Gastroesophageal sphincter (tissue), 4 donors: ENCODE data around the gene TRRAP. TPM values are rescaled to one million over a fixed set of nuclear protein-coding genes. Genes with fewer than 3 reads are reported as not detected.

Experiments
- ATAC-seq: fragments of 150-250 bp; one replicate; pipeline ENCODE4 v1.9.1; 2016; ENCODE audit warnings: mild to moderate bottlenecking, moderate library complexity
- H3K27ac ChIP-seq, 4 donors: fragments of 200-600 bp; sonication (generic) in 3 of 4; 1 replicate in 3 of 4; 2 replicates in 1 of 4; pipeline ENCODE4 v1.5.1; 2016 to 2019
- H3K27me3 ChIP-seq: fragments of 200-600 bp; sonication (generic); one replicate; pipeline ENCODE4 v1.5.1; 2019
- H3K36me3 ChIP-seq, 2 donors: fragments of 200-600 bp; sonication (generic); one replicate each; pipeline ENCODE4 v1.5.1; 2019; ENCODE audit warnings: control low read depth in 1 of 2
- H3K4me1 ChIP-seq, 3 donors: fragments of 200-600 bp; sonication (generic); 1 replicate in 2 of 3; 2 replicates in 1 of 3; pipeline ENCODE4 v1.5.1; 2016 to 2019; ENCODE audit warnings: control low read depth in 2 of 3
- H3K4me3 ChIP-seq, 2 donors: fragments of 200-600 bp; sonication (generic); one replicate each; pipeline ENCODE4 v1.5.1; 2019; ENCODE audit warnings: mild to moderate bottlenecking in 1 of 2, moderate library complexity in 1 of 2
- H3K9me3 ChIP-seq, 3 donors: fragments of 200-600 bp; sonication (generic); one replicate each; pipeline ENCODE4 v1.5.1; 2017 to 2019; ENCODE audit warnings: control low read depth in 2 of 3
- EP300 ChIP-seq: sonication (generic); formaldehyde crosslinking; IDR thresholded peaks from one replicate; pipeline ENCODE4 v1.6.1; 2017; ENCODE audit warnings: antibody characterized with exemption, mild to moderate bottlenecking
- POLR2A ChIP-seq, 2 donors: fragments of 450-650 bp; IDR thresholded peaks; one replicate each; pipeline ENCODE4 v1.6.1; 2017; ENCODE audit warnings: antibody characterized with exemption in 2 of 2, mild to moderate bottlenecking in 2 of 2, moderate library complexity in 1 of 2
- POLR2AphosphoS5 ChIP-seq: sonication (generic); formaldehyde crosslinking; IDR thresholded peaks from one replicate; pipeline ENCODE4 v1.6.1; 2017; ENCODE audit warnings: antibody characterized with exemption
- WGBS, 2 donors: methylation state at CpG; one replicate each; pipeline ENCODE4 v1.1.5; 2018; ENCODE audit warnings: low coverage in 1 of 2; 5-methylcytosine and 5-hydroxymethylcytosine counted together
- total RNA-seq, 4 donors: library from RNA; depleted of rRNA; stranded (reverse); fragments of >200 nt; gene quantifications; one replicate each; pipeline ENCODE4 v1.1.0, GENCODE V29; 2016
- TF ChIP-seq, protein P1 (sequence below), 4 experiments: fragments of 200-600 bp in 2 of 4; fragments of 450-650 bp in 2 of 4; sonication (generic) in 1 of 4; IDR thresholded peaks; one replicate each; pipeline ENCODE4 v1.5.1; 2017 to 2019; ENCODE audit warnings: antibody characterized with exemption in 4 of 4, mild to moderate bottlenecking in 2 of 4, moderate library complexity in 2 of 4

Gene TRRAP
- total RNA-seq, 4 donors from 2014 or later: 19.1 to 34.8 (median 28.4) TPM

DNA sequence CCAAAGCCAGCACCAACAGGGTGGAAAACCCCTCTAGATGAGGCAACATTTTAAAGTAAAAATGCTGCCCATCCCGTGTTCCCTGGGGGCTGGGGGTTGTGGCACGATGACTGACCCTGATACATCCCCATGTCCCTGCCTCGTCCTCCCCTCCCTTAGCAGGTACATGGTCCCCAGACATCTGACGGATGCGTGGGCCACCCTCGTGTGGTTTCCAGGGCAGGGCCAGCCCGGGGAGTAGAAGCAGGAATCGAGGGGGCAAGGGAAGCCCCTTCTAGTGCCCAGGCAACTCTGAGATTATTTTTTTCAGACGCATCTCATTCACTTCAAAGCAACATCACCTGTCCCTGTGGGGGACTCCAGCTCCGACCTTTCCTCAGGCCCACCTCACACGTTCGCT lies 12.0 kb upstream of the TRRAP start:
- Histone ChIP-seq H3K4me3 (no peak overlapping the region), H3K4me1 (peaks cover 0 to 25% (median 4%) of the 10 kb centered on the region in 3 donors), H3K36me3 (no peaks in the 10 kb centered on the region), H3K27ac (no peak overlapping the region), H3K27me3 (peaks cover 63% of the 10 kb centered on the region), H3K9me3 (no peaks in the 10 kb centered on the region)
- ATAC-seq: no peak
- 85 to 92% methylated on average over 11 to 12 of the region's 12 CpGs for WGBS, 2 donors
- TF ChIP-seq EP300: no peak
- TF ChIP-seq, protein P1, sequence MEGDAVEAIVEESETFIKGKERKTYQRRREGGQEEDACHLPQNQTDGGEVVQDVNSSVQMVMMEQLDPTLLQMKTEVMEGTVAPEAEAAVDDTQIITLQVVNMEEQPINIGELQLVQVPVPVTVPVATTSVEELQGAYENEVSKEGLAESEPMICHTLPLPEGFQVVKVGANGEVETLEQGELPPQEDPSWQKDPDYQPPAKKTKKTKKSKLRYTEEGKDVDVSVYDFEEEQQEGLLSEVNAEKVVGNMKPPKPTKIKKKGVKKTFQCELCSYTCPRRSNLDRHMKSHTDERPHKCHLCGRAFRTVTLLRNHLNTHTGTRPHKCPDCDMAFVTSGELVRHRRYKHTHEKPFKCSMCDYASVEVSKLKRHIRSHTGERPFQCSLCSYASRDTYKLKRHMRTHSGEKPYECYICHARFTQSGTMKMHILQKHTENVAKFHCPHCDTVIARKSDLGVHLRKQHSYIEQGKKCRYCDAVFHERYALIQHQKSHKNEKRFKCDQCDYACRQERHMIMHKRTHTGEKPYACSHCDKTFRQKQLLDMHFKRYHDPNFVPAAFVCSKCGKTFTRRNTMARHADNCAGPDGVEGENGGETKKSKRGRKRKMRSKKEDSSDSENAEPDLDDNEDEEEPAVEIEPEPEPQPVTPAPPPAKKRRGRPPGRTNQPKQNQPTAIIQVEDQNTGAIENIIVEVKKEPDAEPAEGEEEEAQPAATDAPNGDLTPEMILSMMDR (IDR thresholded peaks at IDR 0.05): no peak
- no peak for TF ChIP-seq POLR2AphosphoS5
- TF ChIP-seq POLR2A (IDR thresholded peaks at IDR 0.05): no peak

DNA sequence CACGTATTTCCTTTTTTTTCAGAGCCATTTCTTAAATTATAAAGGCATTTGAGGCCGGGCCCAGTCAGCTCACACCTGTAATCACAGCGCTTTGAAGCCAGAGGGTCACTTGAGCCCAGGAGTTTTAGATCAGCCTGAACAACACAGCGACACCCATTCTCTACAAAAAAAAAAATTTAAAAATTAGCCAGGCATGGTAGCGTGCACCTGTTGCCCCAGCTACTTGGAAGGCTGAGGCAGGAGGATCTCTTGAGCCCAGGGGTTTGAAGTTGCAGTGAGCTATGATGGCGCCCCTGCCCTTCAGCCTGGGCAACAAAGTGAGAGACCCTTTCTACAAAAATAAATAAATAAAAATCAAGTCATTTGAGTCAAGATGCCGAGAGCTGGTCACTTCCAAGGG lies 11.6 kb upstream of the TRRAP start:
- Histone ChIP-seq H3K9me3 (no peaks in the 10 kb centered on the region), H3K4me3 (no peak overlapping the region), H3K27me3 (peaks cover 68% of the 10 kb centered on the region), H3K36me3 (no peaks in the 10 kb centered on the region), H3K4me1 (peaks cover 0 to 25% (median 4%) of the 10 kb centered on the region in 3 donors), H3K27ac (no peak overlapping the region)
- WGBS, 2 donors: 79 to 90% methylated on average over 3 to 6 of the region's 7 CpGs
- TF ChIP-seq POLR2A (IDR thresholded peaks at IDR 0.05) (no peak), POLR2AphosphoS5 (no peak), EP300 (no peak)
- TF ChIP-seq, protein P1 (IDR thresholded peaks at IDR 0.05): no peak
- ATAC-seq: no peak

GRCh38 chr7:98868450-98868849 lies 9.9 kb upstream of the TRRAP start:
- no peak overlapping the region for H3K4me3 ChIP-seq
- no peak overlapping the region for H3K27ac ChIP-seq
- no peak for TF ChIP-seq POLR2AphosphoS5
- TF ChIP-seq POLR2A (IDR thresholded peaks at IDR 0.05): no peak
- TF ChIP-seq EP300: no peak
- TF ChIP-seq, protein P1 (IDR thresholded peaks at IDR 0.05): no peak
- H3K36me3 ChIP-seq: no peaks in the 10 kb centered on the region
- H3K27me3 ChIP-seq: peaks cover 71% of the 10 kb centered on the region
- ATAC-seq: no peak
- H3K9me3 ChIP-seq: no peaks in the 10 kb centered on the region
- H3K4me1 ChIP-seq: peaks cover 0 to 25% (median 4%) of the 10 kb centered on the region in 3 donors
- 63 to 79% methylated on average over 2 of the region's 2 CpGs for WGBS, 2 donors

GRCh38 chr7:98869027-98869596 lies 9.2 kb upstream of the TRRAP start:
- Histone ChIP-seq H3K9me3 (no peaks in the 10 kb centered on the region), H3K36me3 (no peaks in the 10 kb centered on the region), H3K27ac (no peak overlapping the region), H3K4me3 (peak overlapping the region in 1 of 2 donors; percentile 53), H3K4me1 (peaks cover 0 to 25% (median 4%) of the 10 kb centered on the region in 3 donors), H3K27me3 (peaks cover 71% of the 10 kb centered on the region)
- ATAC-seq: no peak
- TF ChIP-seq POLR2A (IDR thresholded peaks at IDR 0.05): no peak
- no peak for TF ChIP-seq EP300
- TF ChIP-seq POLR2AphosphoS5: no peak
- TF ChIP-seq, protein P1 (IDR thresholded peaks at IDR 0.05): no peak
- WGBS, 2 donors: no CpG with 5 or more reads among the region's 25 CpGs

DNA sequence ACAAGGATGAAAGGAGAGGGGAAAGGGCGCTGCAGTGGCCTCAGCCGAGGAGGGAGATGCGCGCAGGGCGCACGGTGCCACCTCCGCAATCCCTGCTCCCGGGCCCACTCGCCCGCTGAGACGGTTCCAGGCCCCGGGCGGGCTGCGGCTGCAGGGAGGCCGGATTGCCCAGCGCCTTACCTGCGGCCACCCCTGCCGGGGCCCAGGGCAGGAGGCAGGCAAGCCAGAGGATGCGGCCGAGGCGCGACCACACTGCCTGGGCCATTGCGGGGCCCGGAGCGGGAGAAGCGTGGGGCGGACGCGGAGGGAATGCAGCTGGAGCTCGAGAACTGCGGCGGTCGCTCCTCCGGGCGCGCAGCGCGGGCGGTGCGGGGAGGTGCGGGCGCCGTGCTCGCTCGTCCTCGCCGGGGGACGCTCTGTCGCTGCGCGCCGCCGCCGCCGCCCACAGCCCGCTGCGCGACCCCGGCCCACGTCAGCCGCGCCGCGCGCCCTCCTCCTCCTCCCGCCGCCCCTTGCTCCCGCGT lies 8.7 kb upstream of the TRRAP start, which contains the start of gene TMEM130:
TMEM130 (minus strand) TSS at position 418 of the 524 bp plus-strand sequence; CDS start at position 265, 153 bp downstream.
- ATAC-seq: peak; percentile 13
- Histone ChIP-seq H3K36me3 (no peaks in the 10 kb centered on the region), H3K27me3 (peaks cover 71% of the 10 kb centered on the region), H3K9me3 (no peaks in the 10 kb centered on the region), H3K27ac (no peak within 1 kb of the TSS), H3K4me1 (peaks cover 0 to 25% (median 4%) of the 10 kb centered on the region in 3 donors), H3K4me3 (peak within 1 kb of the TSS; percentile 20 to 53)
- TF ChIP-seq, protein P1 (IDR thresholded peaks at IDR 0.05): no peak
- TF ChIP-seq POLR2AphosphoS5: no peak
- TF ChIP-seq EP300: no peak
- TF ChIP-seq POLR2A (IDR thresholded peaks at IDR 0.05): no peak
- no CpG with 5 or more reads among the region's 69 CpGs for WGBS, 2 donors
